Hepatocyte (in vitro differentiated cells): ENCODE results near the gene PPP1R14B. TPM values are rescaled to one million over a fixed set of nuclear protein-coding genes. Genes with fewer than 3 reads are reported as not detected.

Experiments used
- DNase-seq: peaks from one replicate; pipeline ENCODE4 v3.0.0-alpha.2; 2016; ENCODE audit warnings: low spot score
- H2AFZ ChIP-seq: fragments of 200-600 bp; sonication (generic); 2 replicates; pipeline ENCODE4 v1.6.0; 2016; ENCODE audit warnings: antibody characterized with exemption, mild to moderate bottlenecking
- H3K27ac ChIP-seq: fragments of 200-600 bp; sonication (generic); 2 replicates; pipeline ENCODE4 v1.5.1; 2016; ENCODE audit warnings: mild to moderate bottlenecking
- H3K27me3 ChIP-seq: fragments of 200-600 bp; sonication (generic); 2 replicates; pipeline ENCODE4 v1.6.1; 2016
- H3K36me3 ChIP-seq: fragments of 200-600 bp; sonication (generic); replicated peaks from 2 replicates; pipeline ENCODE4 v1.5.1; 2016; ENCODE audit warnings: low read depth; ENCODE audit not compliant: insufficient read depth
- H3K4me1 ChIP-seq: fragments of 200-600 bp; sonication (generic); 2 replicates; pipeline ENCODE4 v1.5.1; 2016; ENCODE audit warnings: mild to moderate bottlenecking, moderate library complexity; ENCODE audit not compliant: insufficient read depth
- H3K4me2 ChIP-seq: fragments of 200-600 bp; sonication (generic); 2 replicates; pipeline ENCODE4 v1.6.0; 2016
- H3K4me3 ChIP-seq: fragments of 200-600 bp; sonication (generic); 2 replicates; pipeline ENCODE4 v1.5.1; 2016; ENCODE audit warnings: mild to moderate bottlenecking
- H3K79me2 ChIP-seq: fragments of 200-600 bp; sonication (generic); 2 replicates; pipeline ENCODE4 v1.6.0; 2017; ENCODE audit warnings: mild to moderate bottlenecking
- H3K9me2 ChIP-seq: fragments of 200-600 bp; sonication (generic); replicated peaks from 2 replicates; pipeline ENCODE4 v1.6.0; 2017; ENCODE audit warnings: mild to moderate bottlenecking; ENCODE audit not compliant: insufficient read depth
- H3K9me3 ChIP-seq: fragments of 200-600 bp; sonication (generic); 2 replicates; pipeline ENCODE4 v1.5.1; 2016; ENCODE audit warnings: low read depth, mild to moderate bottlenecking
- H4K20me1 ChIP-seq: fragments of 200-600 bp; sonication (generic); 2 replicates; pipeline ENCODE4 v1.6.0; 2016; ENCODE audit warnings: mild to moderate bottlenecking; ENCODE audit not compliant: insufficient read depth, poor library complexity, severe bottlenecking
- EZH2 ChIP-seq: fragments of 200-600 bp; sonication (generic); IDR thresholded peaks from 2 replicates; pipeline ENCODE4 v1.6.1; 2016; ENCODE audit warnings: antibody characterized with exemption, mild to moderate bottlenecking, borderline replicate concordance
- EZH2phosphoT487 ChIP-seq: fragments of 200-600 bp; sonication (generic); IDR thresholded peaks from one replicate; pipeline ENCODE4 v1.6.1; 2018; ENCODE audit warnings: antibody characterized with exemption, mild to moderate bottlenecking, low read depth, moderate library complexity; ENCODE audit not compliant: unreplicated experiment, severe bottlenecking
- WGBS: methylation state at CpG from one replicate; pipeline ENCODE4 v1.1.6; 2016; ENCODE audit warnings: low lambda C conversion rate; ENCODE audit errors: missing lambda C conversion rate; 5-methylcytosine and 5-hydroxymethylcytosine counted together
- polyA plus RNA-seq: library from polyadenylated mRNA; unstranded; fragments of >200 nt; fragmentation: Nextera tagmentation; extraction: Ambion mirVana; gene quantifications from 2 replicates; pipeline ENCODE4 v1.2.1, GENCODE V29; 2016
- total RNA-seq: library from RNA; depleted of rRNA; stranded (reverse); fragments of >200 nt; gene quantifications from 2 replicates; pipeline ENCODE4 v1.2.3, GENCODE V29; 2014
- TF ChIP-seq, protein P1 (sequence below): fragments of 200-600 bp; sonication (generic); IDR thresholded peaks from 2 replicates; pipeline ENCODE4 v1.5.1; 2016; ENCODE audit warnings: antibody characterized with exemption, mild to moderate bottlenecking; ENCODE audit not compliant: poor library complexity

PPP1R14B gene
- total and polyA plus RNA-seq, 2 experiments from 2014 or later: 86.8 to 229 TPM

DNA sequence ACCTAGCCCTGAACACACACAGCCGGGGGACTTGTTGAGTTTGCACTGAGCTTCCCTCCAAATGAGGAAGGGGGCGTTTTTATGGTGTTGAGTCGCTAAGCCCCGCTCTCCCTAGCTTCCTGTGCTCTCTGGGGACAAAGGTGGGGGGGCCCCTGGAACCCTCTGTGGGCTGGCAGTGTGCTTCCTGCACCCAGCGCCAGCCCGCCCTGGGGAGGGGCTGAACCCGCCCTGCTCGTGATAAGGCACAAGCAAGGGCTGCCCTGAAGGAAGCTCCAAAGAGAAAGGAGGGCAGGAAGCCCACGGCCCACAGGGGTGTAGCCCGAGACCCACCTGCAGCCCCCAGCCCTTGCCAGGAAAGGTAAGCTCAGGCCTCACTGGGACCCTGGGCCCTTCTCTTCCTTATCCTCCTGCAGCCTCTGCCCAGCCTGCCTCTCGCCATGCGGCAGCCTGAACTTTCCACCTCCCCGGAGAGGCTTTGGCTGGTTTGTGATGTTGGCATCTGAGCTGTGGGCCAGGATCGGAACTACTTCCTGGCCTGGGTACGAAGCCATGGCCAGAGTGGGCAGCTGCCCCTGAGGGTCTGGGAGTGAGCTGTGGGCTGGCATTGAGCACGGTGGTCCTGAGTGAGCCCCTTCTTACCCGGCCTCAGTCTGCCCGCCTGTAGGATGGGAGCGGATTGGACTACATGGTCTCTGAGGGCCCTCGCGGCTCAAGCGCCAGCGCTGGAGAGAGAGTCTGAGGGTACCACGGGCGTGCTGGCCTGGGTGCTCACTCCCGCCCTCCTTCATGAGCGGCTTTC is 40.1 kb downstream of the PPP1R14B start, which contains the start of gene FERMT3:
Gene FERMT3, plus strand, starts transcription at position 265 of the 799 bp plus-strand sequence. CDS start 644 bp downstream, outside the sequence.
- H3K4me3 ChIP-seq: no peak within 1 kb of the TSS

DNA sequence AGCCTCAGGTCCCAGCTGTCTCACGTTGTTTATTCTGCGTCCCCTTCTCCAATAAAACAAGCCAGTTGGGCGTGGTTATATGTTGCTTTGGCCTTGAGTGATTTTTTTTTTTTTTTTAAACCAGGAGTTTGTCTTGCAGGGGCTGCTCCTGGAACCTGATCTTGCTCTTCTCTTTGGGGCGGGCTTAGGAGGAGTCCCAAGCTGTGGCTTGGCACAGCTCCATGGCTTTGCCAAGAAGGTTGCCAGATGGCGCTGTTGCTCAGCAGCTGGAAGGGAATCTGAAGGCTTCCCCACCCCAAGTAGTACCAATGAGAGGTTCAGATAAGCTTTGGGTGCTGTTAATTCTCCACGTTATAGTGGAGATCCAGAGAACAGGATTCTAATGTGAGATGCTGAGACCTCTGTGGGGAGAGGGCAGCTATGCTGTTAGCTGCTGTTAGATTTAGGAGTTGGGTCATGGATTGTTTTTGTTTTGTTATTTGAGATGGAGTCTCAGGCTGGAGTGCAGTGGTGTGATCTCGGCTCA is 42.2 kb downstream of the PPP1R14B start:
- no peaks in the 10 kb centered on the region for H4K20me1 ChIP-seq
- no peak overlapping the region for H3K4me2 ChIP-seq
- H3K9me2 ChIP-seq: no peaks in the 10 kb centered on the region
- no peaks in the 10 kb centered on the region for H3K36me3 ChIP-seq
- peak; percentile 90 for DNase-seq
- no peak overlapping the region for H3K4me3 ChIP-seq
- H2AFZ ChIP-seq: no peak overlapping the region
- H3K27me3 ChIP-seq: no peaks in the 10 kb centered on the region
- WGBS: 62% methylated on average over 7 of the region's 7 CpGs
- TF ChIP-seq, protein P1, sequence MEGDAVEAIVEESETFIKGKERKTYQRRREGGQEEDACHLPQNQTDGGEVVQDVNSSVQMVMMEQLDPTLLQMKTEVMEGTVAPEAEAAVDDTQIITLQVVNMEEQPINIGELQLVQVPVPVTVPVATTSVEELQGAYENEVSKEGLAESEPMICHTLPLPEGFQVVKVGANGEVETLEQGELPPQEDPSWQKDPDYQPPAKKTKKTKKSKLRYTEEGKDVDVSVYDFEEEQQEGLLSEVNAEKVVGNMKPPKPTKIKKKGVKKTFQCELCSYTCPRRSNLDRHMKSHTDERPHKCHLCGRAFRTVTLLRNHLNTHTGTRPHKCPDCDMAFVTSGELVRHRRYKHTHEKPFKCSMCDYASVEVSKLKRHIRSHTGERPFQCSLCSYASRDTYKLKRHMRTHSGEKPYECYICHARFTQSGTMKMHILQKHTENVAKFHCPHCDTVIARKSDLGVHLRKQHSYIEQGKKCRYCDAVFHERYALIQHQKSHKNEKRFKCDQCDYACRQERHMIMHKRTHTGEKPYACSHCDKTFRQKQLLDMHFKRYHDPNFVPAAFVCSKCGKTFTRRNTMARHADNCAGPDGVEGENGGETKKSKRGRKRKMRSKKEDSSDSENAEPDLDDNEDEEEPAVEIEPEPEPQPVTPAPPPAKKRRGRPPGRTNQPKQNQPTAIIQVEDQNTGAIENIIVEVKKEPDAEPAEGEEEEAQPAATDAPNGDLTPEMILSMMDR: peak; percentile 66
- TF ChIP-seq EZH2: no peak
- H3K4me1 ChIP-seq: no peaks in the 10 kb centered on the region
- H3K79me2 ChIP-seq: no peaks in the 10 kb centered on the region
- peak overlapping the region; percentile 12 for H3K27ac ChIP-seq
- H3K9me3 ChIP-seq: no peaks in the 10 kb centered on the region

More for the DNA sequence above, 40.1 kb downstream of the PPP1R14B start, which contains the start of gene FERMT3:
- Histone ChIP-seq H3K4me1 (no peaks in the 10 kb centered on the region), H3K9me3 (no peaks in the 10 kb centered on the region), H3K9me2 (no peaks in the 10 kb centered on the region), H4K20me1 (no peaks in the 10 kb centered on the region), H3K27ac (no peak within 1 kb of the TSS), H3K79me2 (no peaks in the 10 kb centered on the region), H2AFZ (no peak within 1 kb of the TSS), H3K27me3 (no peaks in the 10 kb centered on the region), H3K4me2 (no peak within 1 kb of the TSS), H3K36me3 (no peaks in the 10 kb centered on the region)
- TF ChIP-seq EZH2phosphoT487: no peak
- TF ChIP-seq, protein P1: no peak
- no peak for TF ChIP-seq EZH2
- no peak for DNase-seq
- WGBS: 90% methylated on average over 24 of the region's 27 CpGs

DNA sequence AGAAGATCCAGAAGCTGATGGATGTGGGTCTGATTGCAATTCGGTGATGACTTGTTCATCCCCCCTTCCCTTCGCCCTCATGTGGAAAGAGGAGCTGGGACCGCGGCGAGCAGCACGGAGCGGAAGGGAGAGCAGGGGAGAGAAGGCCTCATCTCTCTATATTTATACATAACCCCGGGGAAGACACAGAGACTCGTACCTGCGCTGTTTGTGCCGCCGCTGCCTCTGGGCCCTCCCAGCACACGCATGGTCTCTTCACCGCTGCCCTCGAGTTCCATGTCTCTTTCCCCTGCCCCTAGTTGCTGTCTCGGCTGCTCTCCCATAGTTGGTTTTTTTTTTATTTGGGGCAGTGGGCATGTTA is 42.7 kb downstream of the PPP1R14B start:
- H2AFZ ChIP-seq: no peak overlapping the region
- no peak overlapping the region for H3K4me2 ChIP-seq
- H3K36me3 ChIP-seq: no peaks in the 10 kb centered on the region
- WGBS: 91% methylated on average over 15 of the region's 16 CpGs
- H3K9me3 ChIP-seq: no peaks in the 10 kb centered on the region
- no peak overlapping the region for H3K27ac ChIP-seq
- no peaks in the 10 kb centered on the region for H4K20me1 ChIP-seq
- H3K9me2 ChIP-seq: no peaks in the 10 kb centered on the region
- H3K79me2 ChIP-seq: no peaks in the 10 kb centered on the region
- no peak overlapping the region for H3K4me3 ChIP-seq
- H3K27me3 ChIP-seq: no peaks in the 10 kb centered on the region
- DNase-seq: no peak
- TF ChIP-seq, protein P1: no peak
- TF ChIP-seq EZH2phosphoT487 (no peak), EZH2 (no peak)
- no peaks in the 10 kb centered on the region for H3K4me1 ChIP-seq
